ENCODE measurements around the gene CCDC71.

CCDC71 gene

DNA sequence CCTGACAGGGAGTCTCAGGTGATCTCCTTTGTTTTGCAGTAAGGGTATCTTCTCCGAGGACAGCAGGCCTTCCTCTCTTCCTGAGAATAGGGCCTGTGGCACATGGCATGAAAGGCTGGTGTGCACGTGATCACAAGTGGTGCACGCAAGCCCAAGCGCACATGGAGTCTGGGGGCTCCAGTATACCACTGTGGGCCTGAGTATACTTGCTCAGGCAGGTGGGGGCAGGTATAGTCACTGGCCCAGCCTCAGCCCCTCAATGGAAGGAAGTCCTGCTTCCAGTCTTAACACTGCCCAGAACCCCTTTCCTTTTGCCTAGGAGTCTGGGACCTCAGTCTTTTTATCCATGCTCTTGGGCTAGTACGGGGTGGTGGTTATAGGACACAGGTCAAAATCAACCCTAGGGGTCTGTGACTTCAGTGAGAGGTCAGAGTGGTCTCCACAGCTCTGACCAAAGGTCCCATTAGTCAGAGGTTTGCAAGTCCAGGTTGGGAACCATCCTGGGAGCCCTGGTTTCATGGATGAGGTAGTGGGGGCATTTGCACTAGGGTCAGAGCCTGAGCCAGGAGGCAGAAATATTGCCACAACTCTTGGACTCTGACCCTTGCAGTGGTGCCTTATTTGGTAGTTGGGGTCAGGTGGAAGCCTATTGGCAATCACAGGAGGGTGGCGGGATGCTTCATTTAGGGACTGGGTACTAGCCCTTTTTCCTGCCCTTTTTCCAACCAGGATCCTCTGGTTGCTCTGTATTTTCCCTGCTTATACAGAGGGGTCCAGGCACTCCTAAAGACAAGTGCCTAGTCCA lies 823 bp upstream of the CCDC71 start:
- no peak for DNase-seq

DNA sequence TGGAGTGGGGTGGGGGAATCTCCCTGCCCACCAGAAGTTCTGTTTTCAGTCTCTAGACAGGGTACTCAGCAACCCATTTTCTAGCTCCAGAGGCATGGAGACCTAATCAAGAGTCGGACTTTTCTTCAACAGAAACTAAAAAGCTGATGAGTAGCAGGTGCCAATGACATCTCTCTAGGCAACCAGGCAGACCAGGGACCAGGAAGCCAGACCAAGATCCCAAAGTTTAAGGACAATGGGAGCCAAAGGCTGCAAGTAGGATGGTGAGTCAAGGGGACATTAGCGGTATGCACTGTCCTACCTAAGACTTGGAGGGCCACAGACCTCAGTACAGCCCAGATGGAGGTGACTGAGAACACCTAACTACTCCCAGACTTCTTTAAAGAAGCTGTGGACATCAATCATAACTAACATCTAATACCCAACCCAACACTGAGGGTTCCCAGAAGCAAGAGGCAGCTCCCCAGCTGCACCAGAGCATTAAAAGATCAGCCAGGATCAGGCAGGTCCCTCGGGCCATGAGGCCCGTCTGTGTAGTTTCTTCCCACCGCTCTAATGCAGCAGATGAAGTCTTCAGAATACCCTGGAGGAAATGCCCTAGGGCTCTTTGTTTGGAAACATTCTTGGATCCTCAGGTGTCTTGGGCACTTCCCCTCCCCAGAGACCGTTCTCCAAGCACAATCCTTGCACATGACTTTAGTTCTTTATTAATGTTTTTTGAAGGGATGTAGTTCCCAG lies 979 bp downstream of the CCDC71 start:
- DNase-seq = no peak

DNA sequence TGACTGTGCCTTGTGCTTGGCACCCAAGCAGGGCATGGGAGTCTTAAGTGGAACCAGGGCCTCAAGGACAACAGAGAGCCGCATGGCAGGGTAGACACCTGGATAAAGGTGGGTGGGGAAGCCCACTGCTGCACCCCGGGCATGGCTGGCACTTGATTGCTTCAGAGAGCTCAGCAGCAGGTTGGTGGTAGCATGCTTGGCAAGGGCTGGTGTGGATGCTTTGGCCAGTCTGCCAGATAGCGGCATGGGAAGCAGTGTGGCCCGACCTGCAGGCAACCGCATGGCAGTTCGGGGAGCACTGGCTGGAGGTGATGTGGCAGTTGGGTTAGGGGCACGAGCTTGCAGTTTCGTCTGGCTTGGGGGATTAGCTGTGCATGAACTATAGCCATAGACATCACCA lies 2.5 kb downstream of the CCDC71 start:
- no peak for DNase-seq

DNA sequence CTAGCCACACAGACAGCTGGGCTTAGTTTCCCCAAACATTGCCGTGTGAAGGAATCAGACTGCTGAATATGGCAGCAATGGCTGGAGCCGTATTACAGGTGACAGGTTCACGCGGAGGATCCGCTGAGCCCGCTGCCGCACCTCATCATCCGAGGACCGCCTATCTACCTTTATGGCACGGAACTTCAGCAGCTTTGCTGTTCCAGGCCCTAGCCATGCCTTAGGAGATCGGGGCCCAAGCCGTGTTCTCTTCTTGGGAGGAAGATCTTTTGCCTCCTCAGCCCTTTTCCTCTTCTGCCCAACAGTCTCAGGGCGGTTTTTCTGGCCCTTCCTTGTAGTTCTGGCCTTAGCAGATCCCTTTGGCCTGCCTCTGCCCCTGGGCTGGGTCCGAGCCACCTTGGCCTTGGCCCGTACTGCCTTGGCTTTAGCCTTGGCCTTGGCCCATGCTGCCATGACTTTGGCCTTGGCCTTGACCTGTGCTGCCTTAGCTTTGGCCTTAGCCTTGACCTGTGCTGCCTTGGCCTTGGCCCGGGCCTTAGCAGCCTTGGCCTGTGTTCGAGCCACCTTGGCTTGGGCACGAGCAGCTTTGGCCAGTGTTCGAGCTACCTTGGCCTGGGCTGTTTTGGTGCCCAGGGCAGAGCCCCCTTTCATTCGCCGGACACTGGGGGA lies 3.2 kb downstream of the CCDC71 start:
- no peak for DNase-seq

DNA sequence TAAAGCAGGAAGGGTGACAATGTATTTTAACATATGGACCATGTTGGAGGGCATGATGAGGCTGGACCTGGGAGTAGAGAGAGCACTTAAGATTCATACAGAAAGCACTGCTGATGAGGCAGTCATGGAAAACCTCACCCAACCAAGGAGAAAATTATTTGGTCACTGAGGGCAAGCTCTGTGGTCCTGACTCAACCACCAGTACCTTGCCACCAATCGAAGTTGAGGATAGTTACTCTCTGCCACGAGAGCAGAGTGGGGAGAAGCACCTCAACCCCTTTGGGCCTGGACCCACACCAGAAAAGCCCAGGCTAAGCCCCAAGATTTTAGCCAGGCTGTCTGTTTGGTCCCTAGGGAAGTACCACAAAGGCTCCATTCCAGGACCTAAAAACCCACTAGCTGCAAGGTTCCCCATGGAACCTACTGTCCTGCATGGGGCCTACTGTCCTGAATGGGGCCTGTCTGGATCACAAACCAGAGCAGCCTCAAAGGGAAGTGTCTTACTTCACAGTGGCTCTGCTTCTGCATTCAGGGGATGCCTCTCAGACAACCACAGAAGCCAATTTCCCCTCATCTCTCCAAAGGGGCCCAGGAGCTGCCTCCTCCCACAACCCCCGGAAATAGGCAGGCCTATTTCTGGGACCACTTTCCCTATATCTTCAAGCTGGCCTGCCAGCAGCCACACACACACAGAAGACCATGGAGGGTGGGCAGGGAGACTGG lies 4.2 kb downstream of the CCDC71 start:
- DNase-seq = no peak

DNA sequence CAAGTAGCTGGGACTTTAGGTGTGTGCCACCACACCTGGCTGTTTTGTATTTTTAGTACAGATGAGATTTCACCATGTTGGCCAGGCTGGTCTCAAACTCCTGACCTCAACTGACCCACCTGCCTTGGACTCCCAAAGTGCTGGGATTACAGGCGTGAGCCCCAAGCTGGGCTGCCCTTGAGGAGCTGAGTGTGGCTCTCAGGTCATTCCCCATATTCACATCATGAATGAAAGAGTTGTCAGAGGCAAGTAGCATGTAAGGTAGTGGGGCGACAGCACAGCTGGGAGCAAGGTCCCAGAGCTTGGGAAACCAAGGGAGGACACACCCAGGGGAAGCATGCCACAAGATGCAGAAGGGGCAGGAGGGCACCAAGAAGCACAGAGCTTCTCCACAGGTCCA lies 4.9 kb downstream of the CCDC71 start:
- no peak for DNase-seq

DNA sequence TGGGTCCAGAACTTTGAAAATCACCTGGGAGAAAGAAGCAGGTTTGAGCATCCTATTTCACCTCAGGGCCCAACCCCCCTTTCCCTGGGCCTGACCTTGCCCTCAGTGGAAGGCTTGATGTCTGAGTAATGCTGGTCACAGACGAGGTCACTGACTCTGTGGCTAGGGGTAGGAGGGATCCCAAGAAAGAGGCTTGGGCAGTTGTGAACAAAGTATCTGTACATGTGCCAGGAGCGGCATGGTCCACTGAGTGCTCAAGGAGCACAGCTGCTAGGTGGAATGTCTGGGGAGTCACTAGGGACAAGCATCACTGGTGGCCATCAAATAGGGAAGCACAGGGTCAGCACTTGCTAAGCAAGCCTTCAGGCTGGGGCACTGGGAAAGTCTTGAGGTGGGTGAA lies 7.3 kb downstream of the CCDC71 start:
- no peak for DNase-seq

DNA sequence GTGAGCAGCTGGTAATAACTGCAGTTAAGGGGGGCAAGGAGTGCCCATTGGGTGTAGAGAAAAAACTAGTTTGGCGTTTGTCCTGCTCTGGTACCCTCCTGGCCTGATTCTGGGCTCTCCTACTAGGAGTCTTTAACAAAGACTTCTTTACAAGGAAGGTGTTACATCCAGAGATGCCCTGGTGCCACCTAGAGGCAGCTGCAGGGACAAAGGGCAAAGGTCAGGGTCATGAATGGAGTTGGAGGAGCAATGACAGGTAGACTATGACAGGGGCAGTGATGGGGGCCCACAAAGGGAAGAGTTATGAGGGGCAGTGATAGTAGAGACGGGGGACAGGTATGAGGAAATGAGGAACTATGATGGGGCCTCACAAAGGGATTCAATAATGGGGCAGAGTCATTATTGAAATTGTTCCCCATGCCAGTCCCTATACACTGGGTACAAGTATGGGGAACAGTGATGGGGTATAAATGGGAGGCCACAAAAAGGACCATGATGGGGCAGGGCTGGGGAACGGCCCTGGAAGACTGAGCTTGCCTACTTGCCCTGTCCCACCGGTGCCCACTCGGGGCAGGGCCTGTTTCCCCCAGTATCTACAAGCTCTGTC lies 7.9 kb downstream of the CCDC71 start:
- DNase-seq = no peak

DNA sequence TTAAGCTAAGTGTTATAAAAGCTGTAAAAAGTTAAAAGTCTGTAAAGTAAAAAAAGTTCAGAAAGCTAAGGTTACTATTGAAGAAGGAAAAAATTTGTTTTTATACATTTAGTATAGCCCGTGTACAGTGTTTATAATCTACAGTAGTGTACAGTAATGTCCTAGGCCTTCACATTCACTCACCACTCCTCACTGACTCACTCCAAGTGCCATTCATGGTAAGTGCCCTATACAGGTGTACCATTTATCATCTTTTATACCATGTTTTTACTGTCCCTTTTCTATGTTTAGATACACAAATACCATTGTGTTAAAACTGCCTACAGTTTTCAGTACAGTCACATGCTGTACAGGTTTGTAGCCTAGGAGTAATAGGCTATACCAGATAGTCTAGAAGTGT lies 8.8 kb downstream of the CCDC71 start:
- DNase-seq = no peak

DNA sequence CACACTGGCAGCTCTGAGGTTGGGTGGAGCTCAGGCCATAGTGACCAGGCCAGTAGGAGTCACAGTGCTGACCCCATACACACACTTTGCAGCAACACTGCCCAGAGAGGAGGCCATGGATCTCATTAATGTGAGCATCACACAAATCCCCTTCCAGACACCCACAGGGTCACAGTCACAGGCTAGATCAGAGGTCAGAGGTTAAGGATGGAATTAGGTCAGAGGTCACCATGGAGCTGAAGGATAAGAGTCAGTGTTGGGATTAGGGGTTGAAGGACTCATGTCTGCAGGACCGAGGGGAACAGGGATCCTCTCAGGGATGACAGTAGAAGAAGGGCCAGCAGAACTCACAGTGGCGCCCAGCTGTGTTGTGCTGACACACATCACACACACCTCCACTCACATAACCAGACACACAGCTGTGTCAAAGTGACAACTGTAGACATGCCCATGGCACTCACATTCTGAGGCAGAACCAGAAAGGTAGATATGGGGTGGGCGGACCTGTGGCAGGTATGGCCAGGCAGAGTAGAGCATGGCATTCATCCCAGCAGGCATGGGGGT lies 12.7 kb downstream of the CCDC71 start:
- DNase-seq = no peak

DNA sequence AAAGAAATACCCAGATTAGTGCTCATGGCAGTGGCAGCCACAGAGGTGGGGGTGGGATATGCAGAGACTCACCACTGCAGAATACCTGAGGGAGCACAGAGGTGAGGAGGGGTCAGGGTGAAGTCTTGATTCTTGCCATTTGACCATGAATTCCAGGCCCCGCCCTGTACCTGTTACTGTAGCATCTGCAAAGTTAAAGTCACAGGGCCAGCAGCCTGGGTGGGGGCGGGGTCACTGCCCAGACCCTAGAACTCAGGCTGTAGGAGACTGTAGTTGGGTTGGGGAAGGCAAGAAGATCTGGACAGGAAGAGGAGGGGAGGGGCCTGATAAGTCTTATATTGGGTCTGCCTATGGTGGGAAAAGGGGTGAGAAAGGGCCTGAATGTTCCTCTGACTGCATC lies 14.5 kb downstream of the CCDC71 start:
- DNase-seq = no peak

DNA sequence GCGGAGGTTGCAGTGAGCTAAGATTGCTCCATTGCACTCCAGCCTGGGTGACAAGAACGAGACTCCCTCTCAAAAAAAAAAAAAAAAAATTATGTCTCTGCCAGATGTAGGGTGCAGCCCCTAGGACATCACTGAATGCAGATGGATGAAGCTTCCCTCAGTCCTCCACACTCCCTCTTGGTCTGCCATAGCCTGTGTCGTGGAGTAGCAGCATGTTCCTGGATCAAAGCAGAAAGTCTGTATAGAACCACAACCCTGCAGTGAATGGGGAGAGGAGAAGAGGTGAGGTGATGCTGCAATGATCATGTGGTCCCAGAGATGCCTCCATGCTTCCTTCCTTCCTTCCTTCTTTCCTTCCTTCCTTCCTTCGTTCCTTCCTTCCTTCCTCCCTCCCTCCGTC lies 18.0 kb downstream of the CCDC71 start:
- DNase-seq = no peak

DNA sequence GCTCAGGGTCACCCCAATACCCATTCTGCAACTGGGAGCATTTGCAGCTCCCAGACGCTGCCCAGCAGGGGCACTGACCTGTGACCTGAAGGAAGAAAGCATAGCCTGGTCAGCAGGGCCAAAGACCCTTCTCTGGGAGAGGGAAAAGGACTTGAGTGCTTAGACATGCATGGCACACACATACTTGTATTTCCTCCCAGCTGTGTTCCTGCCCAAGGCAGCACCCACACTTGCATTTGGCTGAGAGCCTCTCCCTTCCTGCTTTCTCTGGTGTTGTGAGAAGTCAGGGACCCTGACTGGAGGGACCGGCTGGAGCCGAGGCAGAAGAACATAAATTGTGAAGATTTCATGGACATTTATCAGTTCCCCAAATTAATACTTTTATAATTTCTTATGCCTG lies 26.1 kb downstream of the CCDC71 start:
- DNase-seq = no peak

DNA sequence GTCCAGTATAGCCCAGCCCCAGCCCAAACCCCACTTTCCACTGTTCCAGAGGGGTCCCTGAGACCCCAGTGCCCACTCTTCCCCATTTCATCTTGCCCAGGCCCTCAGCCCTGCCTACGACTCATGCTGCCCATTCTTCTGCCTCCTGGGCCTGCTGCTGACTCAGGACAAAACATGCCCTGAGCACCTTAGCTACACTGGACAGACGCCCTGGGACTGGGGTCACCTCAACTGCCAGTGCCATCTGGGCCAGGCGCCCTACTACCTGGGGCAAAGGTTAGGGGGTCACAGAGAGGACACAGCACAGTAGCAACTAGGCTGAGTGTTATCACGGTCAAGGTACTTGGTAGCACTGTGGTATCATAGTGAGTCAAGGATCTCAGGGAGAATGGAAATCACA lies 30.6 kb downstream of the CCDC71 start:
- DNase-seq = no peak

DNA sequence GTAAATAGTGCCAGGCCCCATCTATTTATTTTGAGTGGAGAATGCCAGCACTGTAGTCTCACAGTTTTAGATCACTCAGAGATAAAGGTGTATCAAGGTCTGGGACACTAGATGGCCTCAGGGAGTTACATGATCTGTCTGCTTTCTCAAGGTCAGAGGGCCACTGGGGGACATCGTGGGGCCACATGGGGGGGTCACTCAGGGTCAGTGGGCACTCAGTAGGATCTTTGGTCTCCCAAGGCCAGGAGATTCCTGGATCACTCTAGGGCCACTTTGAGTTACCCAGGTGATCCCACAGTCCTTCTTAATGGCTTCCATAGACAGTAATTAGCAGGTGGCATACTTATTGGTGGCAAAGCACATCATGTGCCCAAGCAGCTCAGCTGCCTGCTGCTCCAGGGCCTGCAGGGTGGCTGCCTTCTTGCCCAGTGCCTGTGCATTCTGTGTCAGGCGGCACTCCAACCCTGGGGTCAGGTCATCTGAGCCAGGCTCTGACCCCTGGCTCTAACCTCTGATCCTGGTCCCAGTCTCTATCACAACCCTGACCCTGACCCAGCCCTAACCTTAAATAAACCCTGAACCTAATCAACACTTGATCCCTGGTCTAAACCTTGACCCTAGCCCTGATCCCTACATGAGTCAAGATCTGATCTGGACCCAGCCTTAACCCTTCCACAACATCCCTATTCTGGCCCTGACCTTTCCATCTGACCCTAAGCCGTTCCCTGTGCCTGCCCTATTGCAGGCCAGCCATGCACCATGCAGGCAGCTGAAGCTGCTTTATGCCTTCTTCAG lies 31.5 kb downstream of the CCDC71 start:
- DNase-seq = no peak

DNA sequence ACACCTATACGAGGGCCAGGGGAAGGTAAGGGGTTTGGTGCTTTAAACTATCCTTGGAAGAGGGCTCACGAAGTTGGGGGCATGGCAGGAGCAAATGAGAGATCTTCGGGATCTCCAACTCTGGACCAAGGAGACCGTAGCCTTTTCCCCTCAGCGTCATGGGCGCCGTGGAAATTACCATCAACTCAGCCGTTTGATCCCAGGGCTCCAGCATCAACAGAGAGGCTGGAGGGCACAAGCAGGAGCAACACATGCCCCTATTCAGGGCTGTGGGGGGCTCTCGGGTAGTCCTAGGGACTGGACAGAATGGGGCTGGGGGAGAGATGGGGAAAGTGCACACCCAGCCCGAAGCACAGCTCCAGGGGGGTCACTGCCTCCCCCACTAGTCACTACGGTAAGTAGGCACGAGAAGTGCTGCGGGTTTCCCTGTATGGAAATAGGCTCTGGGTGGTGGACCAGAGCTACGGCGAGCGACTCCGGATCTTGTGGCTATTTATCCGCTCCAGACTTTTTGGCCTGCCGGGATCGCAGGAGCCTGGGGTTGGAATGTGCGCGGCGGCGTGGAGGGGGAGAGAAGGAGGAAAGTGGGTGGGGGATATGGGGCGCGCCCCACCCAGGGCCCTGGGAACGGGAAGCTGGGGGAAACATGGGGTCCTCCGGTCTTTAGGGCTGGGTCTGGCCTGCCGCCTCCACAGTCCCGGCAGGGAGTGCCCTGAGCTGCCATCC lies 32.7 kb downstream of the CCDC71 start:
- no peak for DNase-seq

DNA sequence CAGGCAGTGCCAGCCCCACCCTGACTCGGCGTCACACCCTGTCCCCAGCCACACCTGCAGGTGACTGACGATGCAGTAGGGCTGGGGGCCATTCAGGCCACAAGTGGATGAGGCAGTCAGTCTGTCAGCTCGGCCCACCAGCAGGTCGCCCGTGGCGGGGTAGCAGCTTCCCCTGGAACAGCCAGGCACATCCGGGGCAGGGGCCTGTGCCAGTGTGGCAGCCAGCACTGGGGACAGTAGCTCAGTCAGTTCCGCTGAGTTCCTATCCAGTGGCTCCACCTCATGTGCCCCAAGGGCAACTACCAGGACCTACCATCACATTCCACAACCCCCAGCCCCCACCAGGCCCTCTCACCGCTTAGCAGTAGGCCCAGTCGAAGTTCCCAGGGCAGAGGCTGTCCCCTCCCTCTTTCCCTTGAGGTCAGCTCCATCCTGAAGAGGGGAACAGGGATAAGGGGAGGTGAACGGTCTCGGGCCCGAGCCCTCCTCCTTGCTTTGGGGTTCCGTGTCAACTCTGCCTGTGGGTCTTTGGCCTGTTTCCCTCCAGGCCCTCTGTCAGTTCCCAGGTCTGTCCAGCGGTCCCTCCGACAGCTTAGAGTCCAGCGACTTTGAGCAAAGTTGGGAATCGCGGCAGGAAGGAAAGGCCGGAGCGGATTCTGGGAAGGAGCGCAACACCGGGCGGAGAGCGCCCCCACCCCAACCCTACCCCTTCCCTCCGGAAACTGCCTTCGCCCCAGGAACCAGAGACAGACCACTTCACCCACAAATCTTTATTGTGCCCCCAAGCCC lies 33.5 kb downstream of the CCDC71 start, which contains the start of gene LAMB2:
TSS of gene LAMB2 (minus strand) at position 614 of the 789 bp plus-strand sequence. CDS start at position 431, 183 bp downstream.
- DNase-seq = no peak

DNA sequence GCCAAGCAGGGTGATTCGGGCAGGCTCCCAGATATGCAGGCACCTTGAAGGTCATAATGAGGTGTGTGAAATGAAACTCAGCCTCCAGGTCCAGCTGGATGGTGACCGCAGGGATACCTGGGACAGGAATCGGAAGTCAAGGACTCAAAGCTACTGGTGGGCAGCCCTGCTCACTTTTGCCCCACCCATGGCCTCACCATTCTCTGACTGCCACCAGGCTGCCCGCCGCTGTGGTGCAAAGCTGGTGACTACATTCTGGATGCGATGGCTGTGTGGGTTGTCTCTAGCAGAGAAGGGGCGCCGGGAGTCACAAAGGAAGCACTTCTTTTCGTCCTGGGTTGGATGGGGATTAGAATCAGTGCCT lies 34.1 kb downstream of the CCDC71 start:
- no peak for DNase-seq

DNA sequence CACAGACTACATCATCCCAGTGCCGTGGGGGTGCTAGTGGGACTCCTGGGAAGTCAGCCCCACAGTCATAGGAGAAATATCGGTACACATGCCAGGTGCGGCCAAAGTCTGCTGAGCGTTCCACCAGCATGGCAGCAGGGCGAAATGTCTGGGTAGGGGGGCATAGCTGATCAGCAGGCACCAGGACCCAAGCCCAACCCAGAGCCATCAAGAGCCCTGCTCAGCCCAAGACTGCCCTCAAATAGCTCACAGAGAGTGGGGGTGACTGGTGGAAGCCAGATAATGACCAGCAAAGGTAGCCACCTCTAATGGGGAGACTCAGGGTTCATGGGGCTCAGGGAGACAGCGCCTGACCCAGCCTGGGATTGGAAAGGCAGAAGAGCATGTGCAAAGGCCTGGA lies 34.6 kb downstream of the CCDC71 start:
- DNase-seq = no peak

DNA sequence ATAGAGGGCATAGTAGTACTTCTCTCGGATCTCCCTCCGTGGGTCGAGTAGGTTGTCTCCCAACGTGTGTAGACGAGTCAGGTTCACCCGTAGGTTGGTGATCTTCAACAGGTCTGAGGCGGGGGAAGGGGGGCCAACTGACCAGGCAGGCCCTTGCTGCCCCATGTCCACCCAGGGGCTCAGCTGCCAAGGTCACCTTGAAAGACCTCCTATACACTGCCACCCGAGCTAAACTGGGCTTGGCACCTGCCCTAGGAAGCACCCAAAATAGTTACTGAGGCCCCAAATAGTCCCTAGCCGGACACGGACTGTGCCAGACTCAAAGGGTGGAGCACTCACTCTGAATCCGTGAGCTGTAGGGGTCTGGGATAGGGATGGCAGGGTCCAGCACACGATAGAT lies 35.1 kb downstream of the CCDC71 start:
- no peak for DNase-seq
